ENCODE results near the gene REV3L. TPM values are rescaled to one million over a fixed set of nuclear protein-coding genes. Genes with fewer than 3 reads are reported as not detected.

REV3L gene
- total and polyA plus RNA-seq, 9 of the 15 experiments (the other 6 are each of a cell fraction or from before 2014, with no cell fraction given), result 5.5 to 24.4 (median 14.4) TPM

DNA sequence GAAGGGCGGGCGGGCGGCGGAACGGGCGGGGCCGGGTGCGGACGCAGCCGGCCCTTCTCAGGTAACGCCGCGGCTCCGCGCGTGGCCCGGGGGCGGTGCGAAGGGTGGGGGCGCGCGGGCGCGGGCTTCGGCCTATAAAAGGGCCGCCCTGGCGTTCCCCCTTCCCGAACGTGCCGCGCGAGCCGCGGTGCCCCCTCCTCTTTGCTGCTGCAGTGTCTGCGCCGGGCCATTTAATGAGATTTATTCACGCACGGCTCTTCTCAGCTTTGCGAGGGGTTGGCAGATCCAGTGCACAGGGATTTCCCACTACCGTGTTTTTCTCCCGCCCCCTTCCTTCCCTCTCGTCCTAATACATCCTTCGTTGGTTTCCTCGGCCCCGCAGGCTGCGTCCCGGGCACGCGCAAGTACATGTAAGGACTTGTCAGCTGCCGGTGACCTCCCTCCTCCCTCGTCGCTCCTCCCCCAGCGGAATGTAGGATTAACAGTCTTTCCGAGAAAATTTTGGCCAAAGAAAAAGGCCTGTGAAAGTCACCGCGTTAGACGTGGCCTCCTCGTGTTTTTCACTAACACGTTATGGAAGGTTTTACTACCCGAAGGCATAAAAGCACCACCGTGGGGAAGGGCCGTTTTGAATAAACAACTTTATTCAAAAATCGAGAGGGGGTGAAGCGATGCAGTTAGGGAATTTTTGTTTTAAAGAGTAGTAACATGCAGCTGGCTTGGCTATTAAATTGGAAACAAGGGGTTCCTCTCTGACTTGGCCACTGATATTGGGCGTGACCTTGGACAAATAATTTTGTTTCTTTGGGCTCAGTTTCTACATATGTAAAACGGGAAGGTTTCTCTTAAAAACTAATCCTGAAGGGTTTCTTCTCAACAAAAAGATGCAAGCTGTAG is 966 bp upstream of the REV3L start (continued):
- TF ChIP-seq, protein P1, sequence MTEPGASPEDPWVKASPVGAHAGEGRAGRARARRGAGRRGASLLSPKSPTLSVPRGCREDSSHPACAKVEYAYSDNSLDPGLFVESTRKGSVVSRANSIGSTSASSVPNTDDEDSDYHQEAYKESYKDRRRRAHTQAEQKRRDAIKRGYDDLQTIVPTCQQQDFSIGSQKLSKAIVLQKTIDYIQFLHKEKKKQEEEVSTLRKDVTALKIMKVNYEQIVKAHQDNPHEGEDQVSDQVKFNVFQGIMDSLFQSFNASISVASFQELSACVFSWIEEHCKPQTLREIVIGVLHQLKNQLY (CRISPR knock-in tag; conservative IDR thresholded peaks at IDR 0.05), result no peak
- no peak for TF ChIP-seq ZNF347 (CRISPR knock-in tag; IDR thresholded peaks at IDR 0.05; ENCODE audit: low read depth)
- TF ChIP-seq SMAD1 (IDR thresholded peaks at IDR 0.05; ENCODE audit: low read depth, low read length, partially characterized antibody), result no peak
- TF ChIP-seq, protein P2, sequence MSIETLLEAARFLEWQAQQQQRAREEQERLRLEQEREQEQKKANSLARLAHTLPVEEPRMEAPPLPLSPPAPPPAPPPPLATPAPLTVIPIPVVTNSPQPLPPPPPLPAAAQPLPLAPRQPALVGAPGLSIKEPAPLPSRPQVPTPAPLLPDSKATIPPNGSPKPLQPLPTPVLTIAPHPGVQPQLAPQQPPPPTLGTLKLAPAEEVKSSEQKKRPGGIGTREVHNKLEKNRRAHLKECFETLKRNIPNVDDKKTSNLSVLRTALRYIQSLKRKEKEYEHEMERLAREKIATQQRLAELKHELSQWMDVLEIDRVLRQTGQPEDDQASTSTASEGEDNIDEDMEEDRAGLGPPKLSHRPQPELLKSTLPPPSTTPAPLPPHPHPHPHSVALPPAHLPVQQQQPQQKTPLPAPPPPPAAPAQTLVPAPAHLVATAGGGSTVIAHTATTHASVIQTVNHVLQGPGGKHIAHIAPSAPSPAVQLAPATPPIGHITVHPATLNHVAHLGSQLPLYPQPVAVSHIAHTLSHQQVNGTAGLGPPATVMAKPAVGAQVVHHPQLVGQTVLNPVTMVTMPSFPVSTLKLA (conservative IDR thresholded peaks at IDR 0.05), result peak; percentile 53 to 81
- TF ChIP-seq TAF1 (IDR thresholded peaks at IDR 0.05; ENCODE audit: control insufficient read depth, extremely low read depth, insufficient read depth, low read length, severe bottlenecking), result peak; percentile 64
- TF ChIP-seq NFIC (IDR thresholded peaks at IDR 0.05), result peak; percentile 32; the same call in 1 of the 2 replicates
- TF ChIP-seq, protein P3, sequence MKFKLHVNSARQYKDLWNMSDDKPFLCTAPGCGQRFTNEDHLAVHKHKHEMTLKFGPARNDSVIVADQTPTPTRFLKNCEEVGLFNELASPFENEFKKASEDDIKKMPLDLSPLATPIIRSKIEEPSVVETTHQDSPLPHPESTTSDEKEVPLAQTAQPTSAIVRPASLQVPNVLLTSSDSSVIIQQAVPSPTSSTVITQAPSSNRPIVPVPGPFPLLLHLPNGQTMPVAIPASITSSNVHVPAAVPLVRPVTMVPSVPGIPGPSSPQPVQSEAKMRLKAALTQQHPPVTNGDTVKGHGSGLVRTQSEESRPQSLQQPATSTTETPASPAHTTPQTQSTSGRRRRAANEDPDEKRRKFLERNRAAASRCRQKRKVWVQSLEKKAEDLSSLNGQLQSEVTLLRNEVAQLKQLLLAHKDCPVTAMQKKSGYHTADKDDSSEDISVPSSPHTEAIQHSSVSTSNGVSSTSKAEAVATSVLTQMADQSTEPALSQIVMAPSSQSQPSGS (CRISPR knock-in tag; IDR thresholded peaks at IDR 0.05), result no peak
- TF ChIP-seq NR2F6 (CRISPR knock-in tag; IDR thresholded peaks at IDR 0.05), result no peak
- TF ChIP-seq ZNF274 (IDR thresholded peaks at IDR 0.05; ENCODE audit: borderline replicate concordance, low read depth, low read length), result no peak
- peak; percentile 84 for TF ChIP-seq PHF8 (IDR thresholded peaks at IDR 0.05; ENCODE audit: borderline replicate concordance, low read length)
- TF ChIP-seq, protein P4, sequence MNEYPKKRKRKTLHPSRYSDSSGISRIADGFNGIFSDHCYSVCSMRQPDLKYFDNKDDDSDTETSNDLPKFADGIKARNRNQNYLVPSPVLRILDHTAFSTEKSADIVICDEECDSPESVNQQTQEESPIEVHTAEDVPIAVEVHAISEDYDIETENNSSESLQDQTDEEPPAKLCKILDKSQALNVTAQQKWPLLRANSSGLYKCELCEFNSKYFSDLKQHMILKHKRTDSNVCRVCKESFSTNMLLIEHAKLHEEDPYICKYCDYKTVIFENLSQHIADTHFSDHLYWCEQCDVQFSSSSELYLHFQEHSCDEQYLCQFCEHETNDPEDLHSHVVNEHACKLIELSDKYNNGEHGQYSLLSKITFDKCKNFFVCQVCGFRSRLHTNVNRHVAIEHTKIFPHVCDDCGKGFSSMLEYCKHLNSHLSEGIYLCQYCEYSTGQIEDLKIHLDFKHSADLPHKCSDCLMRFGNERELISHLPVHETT (CRISPR knock-in tag; conservative IDR thresholded peaks at IDR 0.05 in 1 of 2, IDR thresholded peaks at IDR 0.05 in 1 of 2), result 0 out of 4 replicates have a peak, but pooled peaks of 1 of the 2 experiments have one; percentile 12
- TF ChIP-seq, protein P5, sequence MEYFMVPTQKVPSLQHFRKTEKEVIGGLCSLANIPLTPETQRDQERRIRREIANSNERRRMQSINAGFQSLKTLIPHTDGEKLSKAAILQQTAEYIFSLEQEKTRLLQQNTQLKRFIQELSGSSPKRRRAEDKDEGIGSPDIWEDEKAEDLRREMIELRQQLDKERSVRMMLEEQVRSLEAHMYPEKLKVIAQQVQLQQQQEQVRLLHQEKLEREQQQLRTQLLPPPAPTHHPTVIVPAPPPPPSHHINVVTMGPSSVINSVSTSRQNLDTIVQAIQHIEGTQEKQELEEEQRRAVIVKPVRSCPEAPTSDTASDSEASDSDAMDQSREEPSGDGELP (CRISPR knock-in tag; IDR thresholded peaks at IDR 0.05; ENCODE audit: borderline replicate concordance), result peak; percentile 92
- TF ChIP-seq, protein P6, sequence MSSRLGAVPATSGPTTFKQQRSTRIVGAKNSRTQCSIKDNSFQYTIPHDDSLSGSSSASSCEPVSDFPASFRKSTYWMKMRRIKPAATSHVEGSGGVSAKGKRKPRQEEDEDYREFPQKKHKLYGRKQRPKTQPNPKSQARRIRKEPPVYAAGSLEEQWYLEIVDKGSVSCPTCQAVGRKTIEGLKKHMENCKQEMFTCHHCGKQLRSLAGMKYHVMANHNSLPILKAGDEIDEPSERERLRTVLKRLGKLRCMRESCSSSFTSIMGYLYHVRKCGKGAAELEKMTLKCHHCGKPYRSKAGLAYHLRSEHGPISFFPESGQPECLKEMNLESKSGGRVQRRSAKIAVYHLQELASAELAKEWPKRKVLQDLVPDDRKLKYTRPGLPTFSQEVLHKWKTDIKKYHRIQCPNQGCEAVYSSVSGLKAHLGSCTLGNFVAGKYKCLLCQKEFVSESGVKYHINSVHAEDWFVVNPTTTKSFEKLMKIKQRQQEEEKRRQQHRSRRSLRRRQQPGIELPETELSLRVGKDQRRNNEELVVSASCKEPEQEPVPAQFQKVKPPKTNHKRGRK (tag; IDR thresholded peaks at IDR 0.05), result no peak
- no peak for TF ChIP-seq CHD4 (IDR thresholded peaks at IDR 0.05; ENCODE audit: insufficient read depth, insufficient replicate concordance, low read depth, low read length, poor library complexity, severe bottlenecking)
- peak; percentile 60; the same call in 1 of the 2 replicates for TF ChIP-seq CEBPG (CRISPR knock-in tag; IDR thresholded peaks at IDR 0.05)
- TF ChIP-seq CEBPG (tag; conservative IDR thresholded peaks at IDR 0.05 in 1 of 2, IDR thresholded peaks at IDR 0.05 in 1 of 2), result no peak
